GM23338 (cell line): ENCODE results near the gene CACNA1S.

Source experiments
- CREB1 ChIP-seq: fragments of 250-450 bp; sonication (Bioruptor Pico); IDR thresholded peaks from 2 replicates; pipeline ENCODE4 v1.5.0; 2020; ENCODE audit warnings: low read depth, mild to moderate bottlenecking, moderate library complexity
- ETS1 ChIP-seq: IDR thresholded peaks from 2 replicates; pipeline ENCODE4 v1.6.1; 2016; ENCODE audit warnings: antibody characterized with exemption
- EZH2 ChIP-seq: fragments of 200-600 bp; sonication (generic); IDR thresholded peaks from one replicate; pipeline ENCODE4 v1.8.0; 2017; ENCODE audit warnings: antibody characterized with exemption, mild to moderate bottlenecking, low read depth; ENCODE audit not compliant: unreplicated experiment
- EZH2phosphoT487 ChIP-seq: fragments of 200-600 bp; sonication (generic); IDR thresholded peaks from one replicate; pipeline ENCODE4 v1.8.1; 2018; ENCODE audit warnings: antibody characterized with exemption; ENCODE audit not compliant: unreplicated experiment
- JUNB ChIP-seq: IDR thresholded peaks from one replicate; pipeline ENCODE4 v1.6.1; 2016; ENCODE audit warnings: antibody characterized with exemption; ENCODE audit not compliant: unreplicated experiment
- NANOG ChIP-seq: IDR thresholded peaks from 2 replicates; pipeline ENCODE4 v1.6.1; 2016; ENCODE audit warnings: antibody characterized with exemption, borderline replicate concordance
- POLR2AphosphoS5 ChIP-seq: IDR thresholded peaks from 2 replicates; pipeline ENCODE4 v1.6.1; 2016; ENCODE audit warnings: antibody characterized with exemption, low read depth
- STAT1 ChIP-seq: IDR thresholded peaks from one replicate; pipeline ENCODE4 v1.6.1; 2016; ENCODE audit warnings: antibody characterized with exemption; ENCODE audit not compliant: unreplicated experiment
- ZNF114 ChIP-seq: fragments of 250-450 bp; sonication (Bioruptor Pico); IDR thresholded peaks from 2 replicates; pipeline ENCODE4 v1.5.0; 2020; ENCODE audit warnings: mild to moderate bottlenecking, moderate library complexity
- ZNF331 ChIP-seq: fragments of 250-450 bp; sonication (Bioruptor Pico); IDR thresholded peaks from 2 replicates; pipeline ENCODE4 v1.5.0; 2020; ENCODE audit warnings: low read depth, mild to moderate bottlenecking, moderate library complexity
- TF ChIP-seq, protein P1 (sequence below), 2 experiments: fragments of 200-600 bp in 1 of 2; sonication (generic) in 1 of 2; conservative IDR thresholded peaks; 2 replicates each; pipeline versions ENCODE4 v1.5.1 to v1.6.1; 2016 to 2017; ENCODE audit warnings: antibody characterized with exemption in 2 of 2, low read depth in 2 of 2, mild to moderate bottlenecking in 2 of 2, moderate library complexity in 1 of 2
- TF ChIP-seq, protein P2 (sequence below): IDR thresholded peaks from one replicate; pipeline ENCODE4 v1.6.1; 2018; ENCODE audit warnings: antibody characterized with exemption; ENCODE audit not compliant: unreplicated experiment
- TF ChIP-seq, protein P3 (sequence below): fragments of 250-450 bp; sonication (Bioruptor Pico); IDR thresholded peaks from 2 replicates; pipeline ENCODE4 v1.5.0; 2020; ENCODE audit warnings: mild to moderate bottlenecking, moderate library complexity

DNA sequence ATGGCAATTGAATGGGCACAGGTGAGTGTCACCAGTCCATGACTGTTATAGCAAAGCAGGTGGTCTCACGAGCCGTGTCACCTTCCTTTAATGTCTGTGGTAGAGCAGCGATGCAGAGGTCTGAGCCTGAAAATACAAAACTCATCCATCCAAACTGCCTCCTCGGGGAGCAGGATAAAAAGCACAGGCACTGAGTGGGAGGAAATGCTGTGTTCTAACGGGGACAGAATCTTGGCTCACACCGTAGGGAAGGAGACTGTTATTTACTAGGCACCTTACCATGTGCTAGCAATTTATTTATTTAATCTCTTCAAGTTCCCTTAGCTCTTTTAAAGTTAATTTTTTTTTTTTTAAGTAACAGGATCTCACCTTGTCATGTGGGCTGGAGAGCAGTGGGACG is 13.6 kb upstream of the CACNA1S start:
- TF ChIP-seq, protein P1, sequence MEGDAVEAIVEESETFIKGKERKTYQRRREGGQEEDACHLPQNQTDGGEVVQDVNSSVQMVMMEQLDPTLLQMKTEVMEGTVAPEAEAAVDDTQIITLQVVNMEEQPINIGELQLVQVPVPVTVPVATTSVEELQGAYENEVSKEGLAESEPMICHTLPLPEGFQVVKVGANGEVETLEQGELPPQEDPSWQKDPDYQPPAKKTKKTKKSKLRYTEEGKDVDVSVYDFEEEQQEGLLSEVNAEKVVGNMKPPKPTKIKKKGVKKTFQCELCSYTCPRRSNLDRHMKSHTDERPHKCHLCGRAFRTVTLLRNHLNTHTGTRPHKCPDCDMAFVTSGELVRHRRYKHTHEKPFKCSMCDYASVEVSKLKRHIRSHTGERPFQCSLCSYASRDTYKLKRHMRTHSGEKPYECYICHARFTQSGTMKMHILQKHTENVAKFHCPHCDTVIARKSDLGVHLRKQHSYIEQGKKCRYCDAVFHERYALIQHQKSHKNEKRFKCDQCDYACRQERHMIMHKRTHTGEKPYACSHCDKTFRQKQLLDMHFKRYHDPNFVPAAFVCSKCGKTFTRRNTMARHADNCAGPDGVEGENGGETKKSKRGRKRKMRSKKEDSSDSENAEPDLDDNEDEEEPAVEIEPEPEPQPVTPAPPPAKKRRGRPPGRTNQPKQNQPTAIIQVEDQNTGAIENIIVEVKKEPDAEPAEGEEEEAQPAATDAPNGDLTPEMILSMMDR (conservative IDR thresholded peaks at IDR 0.05; ENCODE audit: low read depth in 2 of 2): no peak
- TF ChIP-seq EZH2: no peak
- TF ChIP-seq CREB1 (CRISPR knock-in tag): no peak
- TF ChIP-seq, protein P2, sequence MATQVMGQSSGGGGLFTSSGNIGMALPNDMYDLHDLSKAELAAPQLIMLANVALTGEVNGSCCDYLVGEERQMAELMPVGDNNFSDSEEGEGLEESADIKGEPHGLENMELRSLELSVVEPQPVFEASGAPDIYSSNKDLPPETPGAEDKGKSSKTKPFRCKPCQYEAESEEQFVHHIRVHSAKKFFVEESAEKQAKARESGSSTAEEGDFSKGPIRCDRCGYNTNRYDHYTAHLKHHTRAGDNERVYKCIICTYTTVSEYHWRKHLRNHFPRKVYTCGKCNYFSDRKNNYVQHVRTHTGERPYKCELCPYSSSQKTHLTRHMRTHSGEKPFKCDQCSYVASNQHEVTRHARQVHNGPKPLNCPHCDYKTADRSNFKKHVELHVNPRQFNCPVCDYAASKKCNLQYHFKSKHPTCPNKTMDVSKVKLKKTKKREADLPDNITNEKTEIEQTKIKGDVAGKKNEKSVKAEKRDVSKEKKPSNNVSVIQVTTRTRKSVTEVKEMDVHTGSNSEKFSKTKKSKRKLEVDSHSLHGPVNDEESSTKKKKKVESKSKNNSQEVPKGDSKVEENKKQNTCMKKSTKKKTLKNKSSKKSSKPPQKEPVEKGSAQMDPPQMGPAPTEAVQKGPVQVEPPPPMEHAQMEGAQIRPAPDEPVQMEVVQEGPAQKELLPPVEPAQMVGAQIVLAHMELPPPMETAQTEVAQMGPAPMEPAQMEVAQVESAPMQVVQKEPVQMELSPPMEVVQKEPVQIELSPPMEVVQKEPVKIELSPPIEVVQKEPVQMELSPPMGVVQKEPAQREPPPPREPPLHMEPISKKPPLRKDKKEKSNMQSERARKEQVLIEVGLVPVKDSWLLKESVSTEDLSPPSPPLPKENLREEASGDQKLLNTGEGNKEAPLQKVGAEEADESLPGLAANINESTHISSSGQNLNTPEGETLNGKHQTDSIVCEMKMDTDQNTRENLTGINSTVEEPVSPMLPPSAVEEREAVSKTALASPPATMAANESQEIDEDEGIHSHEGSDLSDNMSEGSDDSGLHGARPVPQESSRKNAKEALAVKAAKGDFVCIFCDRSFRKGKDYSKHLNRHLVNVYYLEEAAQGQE: no peak
- TF ChIP-seq EZH2phosphoT487: no peak
- no peak for TF ChIP-seq POLR2AphosphoS5
- TF ChIP-seq ETS1: no peak
- TF ChIP-seq ZNF114: no peak
- no peak for TF ChIP-seq JUNB
- no peak for TF ChIP-seq ZNF331 (CRISPR knock-in tag)
- no peak for TF ChIP-seq NANOG
- TF ChIP-seq STAT1: no peak
- TF ChIP-seq, protein P3, sequence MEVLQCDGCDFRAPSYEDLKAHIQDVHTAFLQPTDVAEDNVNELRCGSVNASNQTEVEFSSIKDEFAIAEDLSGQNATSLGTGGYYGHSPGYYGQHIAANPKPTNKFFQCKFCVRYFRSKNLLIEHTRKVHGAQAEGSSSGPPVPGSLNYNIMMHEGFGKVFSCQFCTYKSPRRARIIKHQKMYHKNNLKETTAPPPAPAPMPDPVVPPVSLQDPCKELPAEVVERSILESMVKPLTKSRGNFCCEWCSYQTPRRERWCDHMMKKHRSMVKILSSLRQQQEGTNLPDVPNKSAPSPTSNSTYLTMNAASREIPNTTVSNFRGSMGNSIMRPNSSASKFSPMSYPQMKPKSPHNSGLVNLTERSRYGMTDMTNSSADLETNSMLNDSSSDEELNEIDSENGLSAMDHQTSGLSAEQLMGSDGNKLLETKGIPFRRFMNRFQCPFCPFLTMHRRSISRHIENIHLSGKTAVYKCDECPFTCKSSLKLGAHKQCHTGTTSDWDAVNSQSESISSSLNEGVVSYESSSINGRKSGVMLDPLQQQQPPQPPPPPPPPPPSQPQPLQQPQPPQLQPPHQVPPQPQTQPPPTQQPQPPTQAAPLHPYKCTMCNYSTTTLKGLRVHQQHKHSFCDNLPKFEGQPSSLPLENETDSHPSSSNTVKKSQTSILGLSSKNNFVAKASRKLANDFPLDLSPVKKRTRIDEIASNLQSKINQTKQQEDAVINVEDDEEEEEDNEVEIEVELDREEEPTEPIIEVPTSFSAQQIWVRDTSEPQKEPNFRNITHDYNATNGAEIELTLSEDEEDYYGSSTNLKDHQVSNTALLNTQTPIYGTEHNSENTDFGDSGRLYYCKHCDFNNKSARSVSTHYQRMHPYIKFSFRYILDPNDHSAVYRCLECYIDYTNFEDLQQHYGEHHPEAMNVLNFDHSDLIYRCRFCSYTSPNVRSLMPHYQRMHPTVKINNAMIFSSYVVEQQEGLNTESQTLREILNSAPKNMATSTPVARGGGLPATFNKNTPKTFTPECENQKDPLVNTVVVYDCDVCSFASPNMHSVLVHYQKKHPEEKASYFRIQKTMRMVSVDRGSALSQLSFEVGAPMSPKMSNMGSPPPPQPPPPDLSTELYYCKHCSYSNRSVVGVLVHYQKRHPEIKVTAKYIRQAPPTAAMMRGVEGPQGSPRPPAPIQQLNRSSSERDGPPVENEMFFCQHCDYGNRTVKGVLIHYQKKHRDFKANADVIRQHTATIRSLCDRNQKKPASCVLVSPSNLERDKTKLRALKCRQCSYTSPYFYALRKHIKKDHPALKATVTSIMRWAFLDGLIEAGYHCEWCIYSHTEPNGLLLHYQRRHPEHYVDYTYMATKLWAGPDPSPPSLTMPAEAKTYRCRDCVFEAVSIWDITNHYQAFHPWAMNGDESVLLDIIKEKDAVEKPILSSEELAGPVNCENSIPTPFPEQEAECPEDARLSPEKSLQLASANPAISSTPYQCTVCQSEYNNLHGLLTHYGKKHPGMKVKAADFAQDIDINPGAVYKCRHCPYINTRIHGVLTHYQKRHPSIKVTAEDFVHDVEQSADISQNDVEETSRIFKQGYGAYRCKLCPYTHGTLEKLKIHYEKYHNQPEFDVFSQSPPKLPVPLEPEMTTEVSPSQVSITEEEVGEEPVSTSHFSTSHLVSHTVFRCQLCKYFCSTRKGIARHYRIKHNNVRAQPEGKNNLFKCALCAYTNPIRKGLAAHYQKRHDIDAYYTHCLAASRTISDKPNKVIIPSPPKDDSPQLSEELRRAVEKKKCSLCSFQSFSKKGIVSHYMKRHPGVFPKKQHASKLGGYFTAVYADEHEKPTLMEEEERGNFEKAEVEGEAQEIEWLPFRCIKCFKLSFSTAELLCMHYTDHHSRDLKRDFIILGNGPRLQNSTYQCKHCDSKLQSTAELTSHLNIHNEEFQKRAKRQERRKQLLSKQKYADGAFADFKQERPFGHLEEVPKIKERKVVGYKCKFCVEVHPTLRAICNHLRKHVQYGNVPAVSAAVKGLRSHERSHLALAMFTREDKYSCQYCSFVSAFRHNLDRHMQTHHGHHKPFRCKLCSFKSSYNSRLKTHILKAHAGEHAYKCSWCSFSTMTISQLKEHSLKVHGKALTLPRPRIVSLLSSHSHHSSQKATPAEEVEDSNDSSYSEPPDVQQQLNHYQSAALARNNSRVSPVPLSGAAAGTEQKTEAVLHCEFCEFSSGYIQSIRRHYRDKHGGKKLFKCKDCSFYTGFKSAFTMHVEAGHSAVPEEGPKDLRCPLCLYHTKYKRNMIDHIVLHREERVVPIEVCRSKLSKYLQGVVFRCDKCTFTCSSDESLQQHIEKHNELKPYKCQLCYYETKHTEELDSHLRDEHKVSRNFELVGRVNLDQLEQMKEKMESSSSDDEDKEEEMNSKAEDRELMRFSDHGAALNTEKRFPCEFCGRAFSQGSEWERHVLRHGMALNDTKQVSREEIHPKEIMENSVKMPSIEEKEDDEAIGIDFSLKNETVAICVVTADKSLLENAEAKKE (CRISPR knock-in tag): no peak
